Dermis microvascular lymphatic vessel endothelial cell (primary cell): Measurements from ENCODE around the gene LYSET. TPM values are rescaled to one million over a fixed set of nuclear protein-coding genes. Genes with fewer than 3 reads are reported as not detected.
A peak's percentile ranks its signal among the peaks of the same experiment; 100 is the strongest.
"Not testable (repeated sequence)": the region's sequence is repeated elsewhere in the genome, so short reads cannot be mapped to it uniquely, and the experiment has no call there.

Experiments
- DNase-seq, 2 donors: peaks; one replicate each; pipeline versions ENCODE4 v3.0.0 to v3.0.0-alpha.2; 2010; ENCODE audit warnings: low read depth in 2 of 2
- total RNA-seq: library from RNA; depleted of rRNA; stranded (reverse); fragments of >200 nt; gene quantifications from 2 replicates; pipeline ENCODE4 v1.2.1, GENCODE V29; 2014

LYSET gene
- total RNA-seq, 1 donor from 2014 or later = 9.9 TPM

- DNase-seq = no peak
These were observed 38.4 kb downstream of the LYSET start for GRCh38 chr14:93223565-93223964.

GRCh38 chr14:93228550-93228949, 43.4 kb downstream of the LYSET start:
- DNase-seq = no peak

- DNase-seq = no peak
These were observed 45.4 kb downstream of the LYSET start for GRCh38 chr14:93230539-93230938.

GRCh38 chr14:93231129-93231979, 46.2 kb downstream of the LYSET start:
- peak; percentile 40 to 76 for DNase-seq

- DNase-seq = no peak
These were observed 47.0 kb downstream of the LYSET start for GRCh38 chr14:93232159-93232558.

- not testable (repeated sequence) for DNase-seq
These were observed 48.0 kb downstream of the LYSET start for GRCh38 chr14:93233078-93233477.

- peak in 1 of 2 donors; percentile 24 for DNase-seq
These were observed 49.7 kb downstream of the LYSET start for GRCh38 chr14:93234798-93235197.

Other genes starting within 250 kb of the LYSET start
- gene ITPK1, start 69.4 kb upstream of the LYSET start, total RNA-seq = 9.6 and 19.5 TPM in 2 replicates
- gene MOAP1, start 420 bp upstream of the LYSET start, total RNA-seq = 19.0 and 34.0 TPM in 2 replicates
- gene GON7, start 21.7 kb downstream of the LYSET start, total RNA-seq = 10.1 and 14.6 TPM in 2 replicates
- 38.7 and 49.9 TPM in 2 replicates for gene UBR7, start 21.9 kb downstream of the LYSET start, total RNA-seq
- 18.1 and 26.4 TPM in 2 replicates for gene BTBD7, start 147.7 kb downstream of the LYSET start, total RNA-seq
- gene COX8C, start 161.9 kb downstream of the LYSET start, total RNA-seq = not detected in 2 replicates
- gene UNC79, start 245.6 kb downstream of the LYSET start, total RNA-seq = under 0.01 TPM in 1 of 2 replicates, not detected in the other